ENCODE data around the gene IVL. TPM values are rescaled to one million over a fixed set of nuclear protein-coding genes. Genes with fewer than 3 reads are reported as not detected.

IVL gene
- total RNA-seq, 1 donor from 2014 or later: 71.5 TPM

- DNase-seq: no peak
Measured at GRCh38 chr1:152888126-152888525, 20.2 kb upstream of the IVL start.

GRCh38 chr1:152899027-152899426 is 9.3 kb upstream of the IVL start:
- no peak for DNase-seq

GRCh38 chr1:152899883-152900282 is 8.5 kb upstream of the IVL start:
- DNase-seq: no peak

GRCh38 chr1:152901631-152902030 is 6.7 kb upstream of the IVL start:
- no peak for DNase-seq

- no peak for DNase-seq
Measured at GRCh38 chr1:152902636-152903035, 5.7 kb upstream of the IVL start.

- no peak for DNase-seq
Measured at GRCh38 chr1:152904688-152905440, 3.5 kb upstream of the IVL start.

GRCh38 chr1:152906023-152906565 is 2.3 kb upstream of the IVL start:
- DNase-seq: no peak

GRCh38 chr1:152909206-152909605 is 860 bp downstream of the IVL start:
- DNase-seq: no peak

- DNase-seq: no peak
Measured at GRCh38 chr1:152912471-152912870, 4.1 kb downstream of the IVL start.

- no peak for DNase-seq
Measured at GRCh38 chr1:152912900-152913299, 4.6 kb downstream of the IVL start.

- DNase-seq: no peak
Measured at GRCh38 chr1:152917794-152918193, 9.4 kb downstream of the IVL start.

GRCh38 chr1:152919071-152919470 is 10.7 kb downstream of the IVL start:
- no peak for DNase-seq

- DNase-seq: no peak
Measured at GRCh38 chr1:152924191-152924590, 15.8 kb downstream of the IVL start.

GRCh38 chr1:152926091-152926490 is 17.7 kb downstream of the IVL start:
- no peak for DNase-seq

GRCh38 chr1:152928671-152929070 is 20.3 kb downstream of the IVL start:
- no peak for DNase-seq

- no peak for DNase-seq
Measured at GRCh38 chr1:152932170-152932811, 23.9 kb downstream of the IVL start.

GRCh38 chr1:152933196-152933595 is 24.9 kb downstream of the IVL start:
- DNase-seq: no peak

GRCh38 chr1:152940614-152941013 is 32.3 kb downstream of the IVL start:
- DNase-seq: no peak

GRCh38 chr1:152941037-152941711 is 32.8 kb downstream of the IVL start:
- DNase-seq: no peak

- no peak for DNase-seq
Measured at GRCh38 chr1:152942161-152942560, 33.8 kb downstream of the IVL start.

- DNase-seq: no peak
Measured at GRCh38 chr1:152946248-152946647, 37.9 kb downstream of the IVL start.

- DNase-seq: no peak
Measured at GRCh38 chr1:152946651-152947256, 38.4 kb downstream of the IVL start, which contains the start of gene SPRR5. Gene SPRR5 (plus strand): TSS chr1:152947206. CDS start chr1:152948555, 1,349 bp downstream.

GRCh38 chr1:152951711-152952110 is 43.4 kb downstream of the IVL start:
- no peak for DNase-seq

All from skin of body (tissue), 2 donors.